Stimulated activated CD8-positive, alpha-beta memory T cell treated with anti-CD3 and anti-CD28 coated beads, Interleukin-7, amount 100 ng/mL, for 4 hours (primary cell): ENCODE data around the gene SLC25A44.
A peak's percentile ranks its signal among the peaks of the same experiment; 100 is the strongest.
"Not testable (repeated sequence)": the region's sequence is repeated elsewhere in the genome, so short reads cannot be mapped to it uniquely, and the experiment has no call there.

Experiments used
- DNase-seq, 2 donors: peaks; one replicate each; pipeline ENCODE4 v3.0.0-alpha.2; 2020; ENCODE audit warnings: low read depth in 2 of 2

SLC25A44 gene

DNA sequence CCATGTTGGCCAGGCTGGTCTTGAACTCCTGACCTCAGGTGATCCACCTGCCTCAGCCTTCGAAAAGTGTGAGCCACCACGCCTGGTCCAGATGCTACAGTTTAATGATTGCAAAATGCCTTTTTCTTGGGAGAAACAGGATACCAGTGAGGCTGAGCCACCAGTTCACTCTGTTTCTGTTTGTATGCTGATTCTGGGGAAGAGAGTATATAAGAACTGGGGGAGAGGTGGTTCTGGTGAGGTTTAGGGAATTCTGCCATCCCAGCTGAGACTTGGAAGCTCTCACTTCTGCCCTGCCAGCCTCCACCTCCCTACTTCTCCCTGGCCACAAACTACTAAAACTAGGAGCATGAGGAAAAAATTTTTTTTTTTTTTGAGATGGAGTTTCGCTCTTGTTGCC, 10.8 kb downstream of the SLC25A44 start:
- no peak for DNase-seq

- no peak for DNase-seq
Observed at GRCh38 chr1:156211243-156211642, 17.3 kb downstream of the SLC25A44 start.

DNA sequence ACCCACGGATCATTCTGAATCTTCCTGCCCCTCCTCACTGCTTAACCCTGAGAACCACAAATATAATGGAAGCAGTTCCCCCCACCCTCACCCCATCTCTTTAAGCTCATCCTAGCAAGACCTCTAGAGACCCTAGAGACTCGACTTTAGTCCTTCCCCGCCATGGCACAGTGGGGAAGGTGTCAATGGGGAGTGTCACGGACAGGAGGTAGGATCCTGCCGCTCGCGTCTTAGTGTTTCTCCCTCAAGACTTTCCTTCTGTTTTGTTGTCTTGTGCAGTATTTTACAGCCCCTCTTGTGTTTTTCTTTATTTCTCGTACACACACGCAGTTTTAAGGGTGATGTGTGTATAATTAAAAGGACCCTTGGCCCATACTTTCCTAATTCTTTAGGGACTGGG, 18.2 kb downstream of the SLC25A44 start:
- DNase-seq, result no peak

DNA sequence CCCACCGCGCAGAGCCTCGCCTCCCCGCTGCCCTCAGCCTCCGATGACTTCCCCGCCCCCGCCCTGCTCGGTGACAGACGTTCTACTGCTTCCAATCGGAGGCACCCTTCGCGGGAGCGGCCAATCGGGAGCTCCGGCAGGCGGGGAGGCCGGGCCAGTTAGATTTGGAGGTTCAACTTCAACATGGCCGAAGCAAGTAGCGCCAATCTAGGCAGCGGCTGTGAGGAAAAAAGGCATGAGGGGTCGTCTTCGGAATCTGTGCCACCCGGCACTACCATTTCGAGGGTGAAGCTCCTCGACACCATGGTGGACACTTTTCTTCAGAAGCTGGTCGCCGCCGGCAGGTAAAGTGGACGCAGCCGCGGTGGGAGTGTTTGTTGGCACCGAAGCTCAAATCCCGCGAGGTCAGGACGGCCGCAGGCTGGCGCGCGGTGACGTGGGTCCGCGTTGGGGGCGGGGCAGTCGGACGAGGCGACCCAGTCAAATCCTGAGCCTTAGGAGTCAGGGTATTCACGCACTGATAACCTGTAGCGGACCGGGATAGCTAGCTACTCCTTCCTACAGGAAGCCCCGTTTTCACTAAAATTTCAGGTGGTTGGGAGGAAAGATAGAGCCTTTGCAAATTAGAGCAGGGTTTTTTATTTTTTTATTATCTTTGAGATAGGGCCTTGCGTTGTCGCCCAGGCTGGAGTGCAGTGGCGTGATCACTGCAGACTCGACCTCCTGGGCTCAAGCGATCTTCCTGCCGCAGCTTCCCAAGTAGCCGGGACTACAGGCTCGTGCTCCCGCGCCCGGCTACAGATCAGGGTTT, 19.1 kb downstream of the SLC25A44 start, which contains the start of gene PMF1:
Gene PMF1 (plus strand): TSS at position 175 of the 811 bp plus-strand sequence. CDS start 9 bp downstream, at position 184.
- peak; percentile 92 to 94 for DNase-seq

DNA sequence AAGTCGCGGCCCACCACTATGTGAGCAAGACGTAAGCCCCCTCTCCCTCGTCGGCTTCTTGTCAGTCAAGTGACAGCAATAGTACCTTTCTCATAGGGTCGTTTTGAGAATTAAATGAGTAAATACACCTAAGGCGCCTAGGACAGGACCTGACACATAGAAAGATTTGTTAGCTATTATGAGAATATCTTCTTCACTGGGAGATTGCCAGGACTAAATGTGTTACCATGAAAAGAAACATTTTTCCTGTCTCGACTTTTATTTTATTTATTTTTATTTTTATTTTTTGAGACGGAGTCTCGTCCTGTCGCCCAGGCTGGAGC, 19.7 kb downstream of the SLC25A44 start:
- DNase-seq, result no peak

DNA sequence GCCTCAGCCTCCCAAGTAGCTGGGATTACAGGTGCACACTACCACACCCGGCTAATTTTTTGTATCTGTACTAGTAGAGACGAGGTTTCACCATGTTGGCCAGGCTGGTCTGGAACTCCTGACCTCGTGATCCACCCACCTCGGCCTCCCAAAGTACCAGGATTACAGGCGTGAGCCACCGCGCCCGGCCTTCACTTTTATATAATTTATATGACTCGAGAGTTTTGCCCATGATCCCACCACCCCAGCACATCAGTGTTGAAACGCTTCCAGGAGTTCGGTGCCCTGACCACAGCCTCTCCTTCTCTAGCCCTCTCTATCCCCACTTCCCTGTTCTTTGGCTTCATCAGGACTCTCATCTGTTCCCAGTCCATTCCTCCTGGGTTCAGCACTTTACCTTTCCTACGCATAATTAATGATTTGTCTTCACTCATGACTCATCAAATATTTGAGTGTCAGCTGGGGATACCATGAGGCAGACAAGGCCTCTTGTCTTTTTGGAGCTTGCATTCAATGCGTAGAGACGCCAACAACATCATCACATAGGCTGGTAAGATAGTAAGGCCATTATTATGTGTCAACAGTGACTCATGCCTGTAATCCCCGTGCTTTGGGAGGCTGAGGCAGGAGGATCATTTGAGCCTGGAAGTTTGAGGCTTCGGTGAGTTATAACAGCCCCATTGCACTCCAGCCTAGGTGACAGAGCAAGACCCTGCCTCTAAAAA, 20.3 kb downstream of the SLC25A44 start:
- DNase-seq, result no peak

DNA sequence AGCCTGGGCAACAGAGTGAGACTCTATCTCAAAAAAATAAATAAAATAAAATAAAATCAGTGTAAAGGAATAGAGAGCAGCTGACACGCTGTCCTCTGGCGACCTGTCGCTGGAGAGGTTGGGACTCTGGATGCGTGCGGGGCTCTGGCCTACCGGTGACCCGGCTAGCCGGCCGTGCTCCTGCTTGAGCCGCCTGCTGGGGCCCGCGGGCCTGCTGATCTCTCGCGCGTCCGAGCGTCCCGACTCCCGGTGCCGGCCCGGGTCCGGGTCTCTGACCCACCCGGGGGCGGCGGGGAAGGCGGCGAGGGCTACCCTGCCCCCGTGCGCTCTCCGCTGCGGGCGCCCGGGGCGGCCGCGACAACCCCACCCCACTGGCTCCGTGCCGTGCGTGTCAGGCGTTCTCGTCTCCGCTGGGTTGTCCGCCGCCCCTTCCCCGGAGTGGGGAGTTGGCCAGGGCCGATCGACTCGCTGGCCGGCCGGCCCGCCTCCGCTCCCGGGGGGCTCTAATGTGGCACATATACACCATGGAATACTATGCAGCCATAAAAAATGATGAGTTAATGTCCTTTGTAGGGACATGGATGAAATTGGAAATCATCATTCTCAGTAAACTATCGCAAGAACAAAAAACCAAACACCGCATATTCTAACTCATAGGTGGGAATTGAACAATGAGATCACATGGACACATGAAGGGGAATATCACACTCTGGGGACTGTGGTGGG, 22.6 kb downstream of the SLC25A44 start:
- DNase-seq, result not testable (repeated sequence)

GRCh38 chr1:156217871-156218270, 24.0 kb downstream of the SLC25A44 start:
- DNase-seq, result peak in 1 of 2 donors; percentile 30

GRCh38 chr1:156220226-156220625, 26.3 kb downstream of the SLC25A44 start:
- no peak for DNase-seq

DNA sequence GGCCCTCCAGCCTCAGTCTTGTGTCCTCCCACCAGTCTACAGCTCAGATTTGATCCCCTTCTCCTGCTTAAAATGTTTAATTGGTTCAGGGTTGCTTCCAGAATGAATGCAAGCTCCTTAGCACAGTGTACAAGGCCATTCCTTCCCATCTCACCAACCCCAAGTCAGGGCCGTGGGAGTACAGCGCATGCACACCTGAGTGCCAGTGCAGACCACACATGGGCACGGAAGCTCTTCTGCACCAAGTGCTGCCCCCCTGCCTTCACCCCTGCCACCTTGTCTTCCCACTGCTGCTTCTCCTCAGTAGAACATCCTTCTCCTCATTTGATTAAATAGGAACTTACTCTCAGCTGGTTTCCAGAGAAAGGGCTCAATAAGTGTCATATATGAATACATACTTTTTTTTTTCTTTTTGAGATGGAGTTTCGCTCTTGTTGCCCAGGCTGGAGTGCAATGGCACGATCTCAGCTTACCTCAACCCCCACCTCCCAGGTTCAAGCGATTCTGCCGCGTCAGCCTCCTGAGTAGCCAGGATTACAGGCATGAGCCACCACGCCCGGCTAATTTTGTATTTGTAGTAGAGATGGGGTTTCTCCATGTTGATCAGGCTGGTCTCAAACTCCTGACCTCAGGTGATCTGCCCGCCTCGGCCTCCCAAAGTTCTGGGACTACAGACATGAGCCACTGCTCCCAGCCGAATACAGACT, 28.2 kb downstream of the SLC25A44 start:
- DNase-seq, result no peak

DNA sequence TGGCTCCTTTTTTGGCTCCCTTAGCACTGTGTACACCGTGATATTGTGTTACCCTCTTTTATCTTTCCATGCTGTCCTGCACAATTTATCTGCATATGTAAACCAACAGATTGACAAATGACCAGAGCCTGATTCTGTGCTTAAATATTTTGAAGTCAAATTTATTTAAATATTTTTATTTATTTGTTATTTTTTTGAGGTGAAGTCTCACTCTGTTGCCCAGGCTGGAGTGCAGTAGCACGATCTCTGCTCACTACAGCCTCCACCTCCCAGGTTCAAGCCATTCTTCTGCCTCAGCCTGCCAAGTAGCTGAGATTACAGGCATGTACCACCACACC, 31.7 kb downstream of the SLC25A44 start:
- no peak for DNase-seq

DNA sequence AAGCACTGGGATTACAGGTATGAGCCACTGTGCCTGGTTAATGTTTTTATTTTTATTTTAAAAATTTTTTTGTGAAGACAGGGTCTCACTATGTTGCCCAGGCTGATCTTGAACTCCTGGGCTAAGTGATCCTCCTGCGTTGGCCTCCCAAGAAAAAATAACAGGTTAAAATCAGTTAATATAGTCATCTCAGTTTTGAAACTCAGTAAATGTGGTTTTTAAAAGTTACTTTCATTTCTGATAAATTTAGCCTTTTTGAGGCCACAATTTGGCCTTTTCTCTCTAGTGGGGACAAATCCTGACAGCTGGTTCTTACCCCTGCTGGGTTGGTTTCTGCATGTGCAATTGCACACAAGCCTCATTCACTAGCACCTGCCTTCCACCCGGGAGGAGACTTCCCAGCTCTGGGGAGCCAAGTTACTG, 32.2 kb downstream of the SLC25A44 start:
- DNase-seq, result no peak

- no peak for DNase-seq
Observed at GRCh38 chr1:156226782-156227181, 32.9 kb downstream of the SLC25A44 start.

DNA sequence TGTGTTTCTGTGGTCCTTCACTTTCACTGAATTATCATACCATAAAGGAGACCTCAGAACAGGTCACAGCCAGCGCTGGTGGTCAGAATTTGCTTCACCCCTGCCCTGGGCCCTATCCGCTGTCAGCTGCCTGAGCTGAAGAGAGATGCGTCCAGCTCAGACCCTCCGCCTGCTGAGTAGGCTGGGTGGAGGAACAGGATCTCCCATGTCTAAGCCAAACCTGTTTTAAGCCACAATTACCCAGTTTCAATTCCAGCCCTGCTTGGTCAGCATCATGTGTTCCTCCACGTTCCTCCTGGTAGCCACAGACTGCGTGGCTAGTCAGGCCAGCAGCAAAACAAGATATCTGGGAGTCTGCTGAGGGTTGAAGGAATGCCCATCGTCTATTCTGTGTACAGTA, 34.6 kb downstream of the SLC25A44 start:
- DNase-seq, result no peak

DNA sequence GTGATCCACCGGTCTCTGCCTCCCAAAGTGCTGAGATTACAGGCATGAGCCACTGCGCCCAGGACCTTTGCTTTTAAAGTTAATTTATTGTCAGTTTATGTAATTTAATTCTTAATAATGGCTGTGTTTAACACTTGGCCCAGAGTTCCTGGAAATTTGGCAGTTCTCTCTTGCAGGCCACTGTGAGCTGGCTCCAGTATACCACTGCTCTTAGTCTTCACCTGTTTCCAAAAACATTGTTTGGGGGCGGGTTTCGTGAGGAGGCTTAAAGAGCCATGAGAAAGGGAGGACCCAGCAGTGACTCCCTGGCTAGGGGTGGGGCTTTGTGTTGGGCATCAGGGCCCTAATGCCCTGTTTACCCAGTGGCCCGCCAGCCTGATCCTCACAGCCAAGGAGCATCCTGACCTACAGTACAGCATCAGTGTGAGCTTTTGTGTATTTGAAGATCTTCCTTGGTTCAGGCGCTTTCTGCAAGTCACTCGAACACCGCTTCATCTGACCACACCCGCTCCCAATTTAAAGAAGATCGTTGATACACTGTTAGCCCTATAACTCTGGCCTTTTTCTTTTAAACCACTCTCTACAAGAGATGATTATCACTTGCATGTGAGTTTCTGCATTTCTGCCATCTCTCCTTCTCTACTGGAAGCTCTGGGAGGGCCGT, 36.0 kb downstream of the SLC25A44 start:
- no peak for DNase-seq

- no peak for DNase-seq
Observed at GRCh38 chr1:156230473-156230837, 36.6 kb downstream of the SLC25A44 start.

DNA sequence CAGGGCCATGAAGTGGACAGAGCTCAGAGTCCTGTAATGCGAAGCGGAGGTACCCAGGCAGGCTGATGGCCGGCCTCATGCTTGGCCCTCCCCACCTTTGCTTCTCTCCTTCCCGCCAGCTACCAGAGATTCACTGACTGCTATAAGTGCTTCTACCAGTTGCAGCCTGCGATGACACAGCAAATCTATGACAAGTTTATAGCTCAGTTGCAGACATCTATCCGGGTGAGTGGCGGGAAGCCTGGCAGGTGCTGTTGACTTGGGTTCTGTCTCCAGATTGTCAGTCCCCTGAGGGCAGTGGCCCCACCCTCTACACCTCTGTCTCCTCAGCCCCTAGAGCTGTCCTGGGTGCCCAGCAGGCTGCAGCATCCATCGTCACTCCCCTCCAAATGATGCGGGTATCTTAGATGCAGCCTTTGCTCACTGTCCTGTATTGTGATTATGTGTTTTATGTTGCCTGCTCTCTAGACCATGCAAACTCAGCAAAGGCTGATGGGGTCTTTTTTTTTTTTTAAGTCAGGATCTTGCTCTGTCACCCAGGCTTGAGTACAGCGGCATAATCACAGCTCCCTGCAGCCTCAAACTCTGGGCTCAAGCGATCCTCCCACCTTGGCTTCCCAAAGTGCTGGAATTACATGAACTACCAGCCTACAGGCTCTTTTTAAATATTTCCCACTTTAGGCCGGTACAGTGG, 38.4 kb downstream of the SLC25A44 start:
- no peak for DNase-seq

- no peak for DNase-seq
Observed at GRCh38 chr1:156233426-156234127, 39.7 kb downstream of the SLC25A44 start.

GRCh38 chr1:156236164-156236563, 42.3 kb downstream of the SLC25A44 start:
- no peak for DNase-seq

- DNase-seq, result no peak
Observed at GRCh38 chr1:156238248-156238647, 44.3 kb downstream of the SLC25A44 start.
